ENCODE measurements around the gene RBKS.

RBKS gene

GRCh38 chr2:27810455-27810854 lies 79.7 kb downstream of the RBKS start:
- no peak for TF ChIP-seq CTCF (conservative IDR thresholded peaks at IDR 0.05; ENCODE audit: low read depth, low read length)
- DNase-seq (ENCODE audit: low read depth) = no peak
- no peak overlapping the region for H3K4me3 ChIP-seq (ENCODE audit: low read depth, low read length)

- DNase-seq (ENCODE audit: low read depth) = peak; percentile 63
These were observed 80.4 kb downstream of the RBKS start for GRCh38 chr2:27809761-27810241.

GRCh38 chr2:27808984-27809383 lies 81.2 kb downstream of the RBKS start:
- no peak for DNase-seq (ENCODE audit: low read depth)
- TF ChIP-seq CTCF (conservative IDR thresholded peaks at IDR 0.05; ENCODE audit: low read depth, low read length) = no peak
- no peak overlapping the region for H3K4me3 ChIP-seq (ENCODE audit: low read depth, low read length)

More at GRCh38 chr2:27809761-27810241, 80.4 kb downstream of the RBKS start:
- no peak for TF ChIP-seq CTCF (conservative IDR thresholded peaks at IDR 0.05; ENCODE audit: low read depth, low read length)
- H3K4me3 ChIP-seq (ENCODE audit: low read depth, low read length) = no peak overlapping the region

- no peak for DNase-seq (ENCODE audit: low read depth)
- no peak overlapping the region for H3K4me3 ChIP-seq (ENCODE audit: low read depth, low read length)
These were observed 81.8 kb downstream of the RBKS start for GRCh38 chr2:27808418-27808817.

GRCh38 chr2:27807476-27807875 lies 82.7 kb downstream of the RBKS start:
- TF ChIP-seq CTCF (conservative IDR thresholded peaks at IDR 0.05; ENCODE audit: low read depth, low read length) = peak; percentile 80
- peak; percentile 61 for DNase-seq (ENCODE audit: low read depth)
- H3K4me3 ChIP-seq (ENCODE audit: low read depth, low read length) = no peak overlapping the region

More at GRCh38 chr2:27808418-27808817, 81.8 kb downstream of the RBKS start:
- TF ChIP-seq CTCF (conservative IDR thresholded peaks at IDR 0.05; ENCODE audit: low read depth, low read length) = no peak

GRCh38 chr2:27806311-27807059 lies 83.7 kb downstream of the RBKS start:
- no peak for DNase-seq (ENCODE audit: low read depth)
- no peak for TF ChIP-seq CTCF (conservative IDR thresholded peaks at IDR 0.05; ENCODE audit: low read depth, low read length)
- no peak overlapping the region for H3K4me3 ChIP-seq (ENCODE audit: low read depth, low read length)

GRCh38 chr2:27805180-27805579 lies 85.0 kb downstream of the RBKS start:
- no peak overlapping the region for H3K4me3 ChIP-seq (ENCODE audit: low read depth, low read length)
- TF ChIP-seq CTCF (conservative IDR thresholded peaks at IDR 0.05; ENCODE audit: low read depth, low read length) = no peak
- no peak for DNase-seq (ENCODE audit: low read depth)
